NCI-H510A treated with DMSO at 0.1 percent for 48 hours (cell line): ENCODE results near the gene PROK2.

Source experiments
- DNase-seq: peaks from one replicate; lab custom pipeline; 2025; lab: John Stamatoyannopoulos, UW

PROK2 gene

GRCh38 chr3:71786551-71786950 lies 1.6 kb upstream of the PROK2 start:
- DNase-seq = no peak

- DNase-seq = no peak
These were observed 1.2 kb upstream of the PROK2 start for GRCh38 chr3:71786217-71786549.

GRCh38 chr3:71785532-71786216 lies 726 bp upstream of the PROK2 start:
- no peak for DNase-seq

- no peak for DNase-seq
These were observed 591 bp downstream of the PROK2 start for GRCh38 chr3:71784201-71784913.

- no peak for DNase-seq
These were observed 1.8 kb downstream of the PROK2 start for GRCh38 chr3:71783152-71783551.

GRCh38 chr3:71780430-71780829 lies 4.5 kb downstream of the PROK2 start:
- DNase-seq = no peak

GRCh38 chr3:71779674-71780377 lies 5.1 kb downstream of the PROK2 start:
- DNase-seq = no peak

- DNase-seq = no peak
These were observed 6.6 kb downstream of the PROK2 start for GRCh38 chr3:71778353-71778752.

- no peak for DNase-seq
These were observed 8.4 kb downstream of the PROK2 start for GRCh38 chr3:71776538-71776937.

- no peak for DNase-seq
These were observed 13.1 kb downstream of the PROK2 start for GRCh38 chr3:71771884-71772283.

GRCh38 chr3:71771126-71771525 lies 13.8 kb downstream of the PROK2 start:
- DNase-seq = no peak

GRCh38 chr3:71763426-71763825 lies 21.5 kb downstream of the PROK2 start:
- no peak for DNase-seq

GRCh38 chr3:71760140-71760539 lies 24.8 kb downstream of the PROK2 start:
- DNase-seq = no peak

- no peak for DNase-seq
These were observed 25.5 kb downstream of the PROK2 start for GRCh38 chr3:71759401-71759800.

GRCh38 chr3:71758091-71758490 lies 26.9 kb downstream of the PROK2 start:
- DNase-seq = no peak

- no peak for DNase-seq
These were observed 30.2 kb downstream of the PROK2 start for GRCh38 chr3:71754610-71755253.

- no peak for DNase-seq
These were observed 31.0 kb downstream of the PROK2 start, which contains the start of gene GPR27 for GRCh38 chr3:71753701-71754609. Gene GPR27, plus strand, starts transcription at chr3:71753855. Its CDS starts 195 bp downstream, at chr3:71754050.

GRCh38 chr3:71752831-71753700 lies 31.9 kb downstream of the PROK2 start:
- DNase-seq = no peak

GRCh38 chr3:71751602-71752001 lies 33.3 kb downstream of the PROK2 start:
- no peak for DNase-seq

- no peak for DNase-seq
These were observed 40.2 kb downstream of the PROK2 start for GRCh38 chr3:71744738-71745137.

- DNase-seq = no peak
These were observed 42.3 kb downstream of the PROK2 start for GRCh38 chr3:71742621-71743020.
